GM12865 (cell line): ENCODE measurements around the gene CD160.
"Not testable (repeated sequence)": the region's sequence is repeated elsewhere in the genome, so short reads cannot be mapped to it uniquely, and the experiment has no call there.

Source experiments
- DNase-seq: peaks from one replicate; pipeline ENCODE4 v3.0.0; 2010; ENCODE audit warnings: low read depth
- H3K4me3 ChIP-seq: 2 replicates; pipeline ENCODE4 v1.5.1; 2011; ENCODE audit warnings: mild to moderate bottlenecking, low read depth, low read length, control low read depth
- CTCF ChIP-seq: IDR thresholded peaks from 2 replicates; pipeline ENCODE4 v1.5.1; 2011; ENCODE audit warnings: low read length, control low read depth, low read depth, inconsistent platforms; ENCODE audit not compliant: insufficient read depth; ENCODE audit errors: missing control alignments

CD160 gene

GRCh38 chr1:145719230-145720079 lies at the start of gene CD160:
TSS of gene CD160 (plus strand) at chr1:145719499. CDS start at chr1:145728328, 8,829 bp downstream.
- TF ChIP-seq CTCF: no peak
- no peak within 1 kb of the TSS for H3K4me3 ChIP-seq
- DNase-seq: peak; percentile 75

GRCh38 chr1:145670995-145671745 lies 48.1 kb upstream of the CD160 start:
- DNase-seq, H3K4me3 ChIP-seq: not testable (repeated sequence)

- H3K4me3 ChIP-seq, DNase-seq: not testable (repeated sequence)
These were observed 46.1 kb upstream of the CD160 start for GRCh38 chr1:145673217-145673616.

- not testable (repeated sequence) for H3K4me3 ChIP-seq, DNase-seq
These were observed 34.4 kb upstream of the CD160 start for GRCh38 chr1:145684858-145685257.

GRCh38 chr1:145686078-145686477 lies 33.2 kb upstream of the CD160 start:
- not testable (repeated sequence) for H3K4me3 ChIP-seq, DNase-seq

- TF ChIP-seq CTCF: no peak
- no peak for DNase-seq
- H3K4me3 ChIP-seq: no peak overlapping the region
These were observed 31.0 kb upstream of the CD160 start for GRCh38 chr1:145688328-145688727.

- no peak overlapping the region for H3K4me3 ChIP-seq
- TF ChIP-seq CTCF: no peak
- no peak for DNase-seq
These were observed 30.4 kb upstream of the CD160 start for GRCh38 chr1:145688924-145689323.

GRCh38 chr1:145689922-145690321 lies 29.4 kb upstream of the CD160 start:
- TF ChIP-seq CTCF: no peak
- DNase-seq: no peak
- no peak overlapping the region for H3K4me3 ChIP-seq
